ENCODE data around the gene PEX19.

Gene PEX19

DNA sequence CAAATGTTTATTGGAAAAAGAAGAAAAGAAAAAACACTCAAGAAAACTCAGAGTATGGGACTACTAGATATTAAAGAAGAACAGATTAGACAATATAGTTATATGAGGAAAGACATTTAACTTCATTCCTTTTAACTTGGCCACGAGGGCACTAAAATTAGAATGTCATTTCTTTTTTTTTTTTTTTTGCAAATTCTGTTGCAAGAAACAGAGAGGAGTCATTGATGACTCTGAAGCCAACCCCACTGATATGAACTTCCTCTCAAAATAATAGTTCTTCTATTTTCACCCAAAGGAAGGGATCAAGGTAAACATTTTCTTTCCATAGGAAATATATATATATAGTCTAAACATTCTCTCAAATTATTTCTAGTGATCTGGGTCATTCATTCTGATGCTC is 24.6 kb upstream of the PEX19 start:
- TF ChIP-seq, protein P1, sequence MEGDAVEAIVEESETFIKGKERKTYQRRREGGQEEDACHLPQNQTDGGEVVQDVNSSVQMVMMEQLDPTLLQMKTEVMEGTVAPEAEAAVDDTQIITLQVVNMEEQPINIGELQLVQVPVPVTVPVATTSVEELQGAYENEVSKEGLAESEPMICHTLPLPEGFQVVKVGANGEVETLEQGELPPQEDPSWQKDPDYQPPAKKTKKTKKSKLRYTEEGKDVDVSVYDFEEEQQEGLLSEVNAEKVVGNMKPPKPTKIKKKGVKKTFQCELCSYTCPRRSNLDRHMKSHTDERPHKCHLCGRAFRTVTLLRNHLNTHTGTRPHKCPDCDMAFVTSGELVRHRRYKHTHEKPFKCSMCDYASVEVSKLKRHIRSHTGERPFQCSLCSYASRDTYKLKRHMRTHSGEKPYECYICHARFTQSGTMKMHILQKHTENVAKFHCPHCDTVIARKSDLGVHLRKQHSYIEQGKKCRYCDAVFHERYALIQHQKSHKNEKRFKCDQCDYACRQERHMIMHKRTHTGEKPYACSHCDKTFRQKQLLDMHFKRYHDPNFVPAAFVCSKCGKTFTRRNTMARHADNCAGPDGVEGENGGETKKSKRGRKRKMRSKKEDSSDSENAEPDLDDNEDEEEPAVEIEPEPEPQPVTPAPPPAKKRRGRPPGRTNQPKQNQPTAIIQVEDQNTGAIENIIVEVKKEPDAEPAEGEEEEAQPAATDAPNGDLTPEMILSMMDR (IDR thresholded peaks at IDR 0.05): no peak

DNA sequence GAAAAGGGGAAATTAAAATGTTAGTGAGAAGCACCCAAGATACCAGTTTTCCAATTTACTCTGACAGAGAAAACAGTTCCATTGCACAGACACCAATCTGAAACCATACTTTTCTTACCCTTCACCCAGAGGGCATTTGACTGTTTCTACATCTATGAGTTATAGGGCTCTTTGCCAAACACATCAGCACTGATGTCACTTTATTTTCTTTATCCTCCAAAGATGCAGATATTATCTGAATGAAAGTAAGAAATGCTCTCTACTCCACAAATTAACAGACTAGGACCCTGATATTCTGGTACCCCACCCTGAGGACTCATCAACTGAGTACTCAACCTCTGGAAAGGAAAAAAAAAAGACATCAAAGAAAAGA is 24.2 kb upstream of the PEX19 start:
- TF ChIP-seq, protein P1 (IDR thresholded peaks at IDR 0.05): no peak

DNA sequence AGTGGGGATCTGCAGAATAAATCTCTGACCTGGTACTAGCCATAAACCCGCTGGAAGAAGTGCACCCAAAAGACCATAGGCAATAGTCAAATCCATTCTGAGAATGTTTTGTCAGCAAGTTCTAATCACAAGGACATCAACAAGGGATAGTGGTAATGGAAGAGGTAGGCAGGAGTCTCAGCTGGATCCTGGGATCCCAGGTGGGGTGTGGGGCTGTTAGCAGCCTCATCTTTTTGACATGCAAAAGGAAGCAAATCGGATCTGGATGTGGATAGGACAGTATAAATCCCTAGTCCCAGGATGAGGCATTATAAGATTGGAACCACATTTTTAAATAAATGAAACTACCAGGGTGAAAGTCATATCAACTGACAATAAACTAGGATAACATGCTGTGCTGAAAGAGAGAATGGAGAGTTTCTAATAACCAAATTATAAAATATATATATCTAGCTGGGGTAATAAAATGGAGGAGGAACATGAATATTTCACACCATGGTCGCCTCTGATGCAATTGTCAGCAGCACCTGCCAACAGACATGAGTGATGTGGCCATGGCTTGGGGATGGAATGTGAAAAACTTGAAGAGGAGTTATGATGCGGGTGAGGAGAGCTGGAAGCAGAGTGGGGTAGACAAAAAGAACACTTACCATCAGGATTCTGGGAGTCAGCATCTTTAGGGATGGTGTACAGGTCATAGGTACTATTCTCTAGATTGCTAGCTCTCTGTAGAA is 23.7 kb upstream of the PEX19 start:
- TF ChIP-seq, protein P1 (IDR thresholded peaks at IDR 0.05): no peak

DNA sequence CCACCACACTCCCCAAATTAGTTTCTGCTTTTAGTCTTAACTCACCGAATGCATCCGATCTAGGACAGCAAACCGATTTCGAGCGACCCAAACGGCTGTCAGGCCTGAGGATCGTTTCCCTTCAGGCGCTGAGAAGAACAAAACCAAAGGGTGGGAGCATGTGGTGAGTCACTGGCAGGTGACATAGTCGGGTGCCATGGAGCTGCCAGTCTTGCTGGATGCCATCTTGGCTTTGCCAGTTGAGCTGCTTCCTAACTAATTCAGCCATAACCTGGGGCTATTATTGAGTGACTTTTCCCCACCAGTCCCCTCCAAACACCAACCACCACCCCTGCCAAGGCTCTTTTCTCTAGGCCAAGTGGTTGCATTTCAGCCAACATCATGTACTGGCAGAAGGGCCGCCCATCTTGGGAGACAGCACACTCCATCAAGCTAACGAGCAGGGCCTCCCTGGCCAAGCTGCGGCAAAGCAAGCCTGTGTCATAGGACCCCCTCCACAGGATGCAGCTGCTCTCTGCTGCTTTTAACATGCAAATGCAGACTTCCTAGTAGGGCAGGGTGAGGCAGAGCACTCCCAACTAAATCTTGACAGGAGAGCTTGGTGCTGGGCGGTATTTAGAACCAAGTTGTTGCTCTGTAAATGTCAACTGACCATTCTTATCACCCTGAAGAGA is 22.3 kb upstream of the PEX19 start:
- TF ChIP-seq, protein P1 (IDR thresholded peaks at IDR 0.05): no peak

DNA sequence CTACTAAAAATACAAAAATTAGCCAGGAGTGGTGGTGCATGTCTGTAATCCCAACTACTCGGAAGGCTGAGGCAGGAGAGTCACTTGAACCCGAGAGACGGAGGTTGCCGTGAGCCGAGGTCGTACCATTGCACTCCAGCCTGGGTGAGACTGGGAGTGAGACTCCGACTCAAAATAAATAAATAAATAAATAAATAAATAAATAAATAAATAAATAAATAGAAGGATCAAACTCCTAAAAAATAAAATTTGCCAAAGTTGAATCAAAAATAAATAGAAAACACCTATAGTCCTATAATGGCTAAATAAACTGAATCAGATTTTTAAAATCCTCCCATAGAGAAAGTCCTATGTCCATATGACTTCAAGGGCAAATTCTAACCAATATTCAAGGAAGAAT is 15.2 kb upstream of the PEX19 start:
- TF ChIP-seq, protein P1 (IDR thresholded peaks at IDR 0.05): no peak

DNA sequence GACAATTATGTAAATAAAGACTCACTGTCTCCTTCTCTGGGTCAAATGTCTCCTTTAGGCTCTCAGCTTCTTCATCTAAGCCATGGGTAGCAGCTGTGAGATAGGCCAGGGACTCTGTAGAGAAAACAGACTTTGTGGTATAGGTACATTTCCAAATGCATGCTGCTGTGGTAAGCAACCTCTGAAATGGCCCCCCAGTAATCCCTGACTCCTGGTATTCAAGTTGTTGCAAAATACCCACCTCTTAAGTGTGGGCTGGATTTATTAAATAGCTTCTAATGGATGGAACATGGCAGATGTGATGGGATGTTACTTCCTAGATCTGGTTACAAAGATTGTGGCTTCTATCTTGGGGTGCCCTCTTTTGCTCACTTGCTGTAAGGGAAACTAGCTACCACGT is 11.1 kb upstream of the PEX19 start:
- TF ChIP-seq, protein P1 (IDR thresholded peaks at IDR 0.05): no peak

DNA sequence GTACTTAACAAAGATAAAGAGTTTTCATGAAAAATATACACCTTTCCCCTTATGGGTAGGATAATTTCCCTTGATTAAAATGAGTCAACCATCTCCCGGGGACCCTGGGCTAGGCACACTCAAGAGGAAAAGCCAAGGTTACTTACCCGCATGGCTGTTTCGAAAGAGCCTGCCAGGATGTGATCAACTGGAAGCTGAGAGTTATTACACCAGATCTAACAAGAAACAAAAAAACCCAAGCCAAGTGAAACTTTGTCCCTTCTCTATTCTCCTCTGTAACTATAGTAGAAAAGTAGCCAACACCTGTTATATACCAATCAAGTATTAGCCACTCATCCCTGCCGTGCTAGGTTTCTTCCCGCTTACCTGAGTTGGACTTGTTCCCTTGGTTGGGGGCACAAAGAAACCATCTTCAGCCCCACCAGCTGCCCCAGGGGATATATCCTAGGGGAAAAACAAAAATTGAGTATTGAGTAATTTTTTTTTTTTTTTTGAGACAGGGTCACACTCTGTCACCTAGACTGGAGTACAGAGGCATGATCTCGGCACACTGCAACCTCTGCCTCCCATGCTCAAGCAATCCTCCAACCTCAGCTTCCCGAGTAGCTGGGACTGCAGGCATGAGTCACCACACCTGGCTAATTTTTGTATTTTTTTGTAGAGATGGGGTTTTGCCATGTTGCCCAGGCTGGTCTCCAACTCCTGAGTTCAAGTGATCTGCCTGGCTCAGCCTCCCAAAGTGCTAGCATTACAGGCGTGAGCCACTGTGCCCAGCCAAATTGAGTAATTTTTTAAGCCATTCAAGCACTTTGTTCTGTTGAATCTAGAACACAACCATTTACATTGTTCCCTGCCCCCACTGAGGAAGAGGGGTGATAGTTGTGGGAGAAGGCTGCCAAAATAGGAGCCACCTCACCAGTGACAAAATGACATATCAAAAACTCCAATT is 8.4 kb upstream of the PEX19 start:
- TF ChIP-seq, protein P1 (IDR thresholded peaks at IDR 0.05): no peak
